Measurements from ENCODE around the gene PDE1C. TPM values are rescaled to one million over a fixed set of nuclear protein-coding genes. Genes with fewer than 3 reads are reported as not detected.

The PDE1C gene
- total and polyA plus RNA-seq, 2 experiments from 2014 or later: 23.5 to 33.8 TPM

GRCh38 chr7:31958226-31958625, 112.0 kb downstream of the PDE1C start:
- H3K27me3 ChIP-seq (replicated peaks; ENCODE audit: insufficient read depth): no peaks in the 10 kb centered on the region
- no peak overlapping the region for H2AFZ ChIP-seq
- no peaks in the 10 kb centered on the region for H4K20me1 ChIP-seq (ENCODE audit: insufficient read depth)
- 3 to 11% methylated on average over 2 of the region's 2 CpGs for WGBS, 2 experiments (ENCODE audit: low coverage in 1 of 2, low lambda C conversion rate in 2 of 2, missing lambda C conversion rate in 2 of 2)
- H3K4me2 ChIP-seq (ENCODE audit: unreplicated experiment): peak overlapping the region; percentile 49
- in situ Hi-C loops (cut with MboI): no loop called here
- H3K79me2 ChIP-seq (ENCODE audit: insufficient read depth): peaks cover 26% of the 10 kb centered on the region
- no peak for TF ChIP-seq EZH2phosphoT487 (IDR thresholded peaks at IDR 0.05; ENCODE audit: insufficient read depth, low read depth)
- no peak for TF ChIP-seq EZH2 (IDR thresholded peaks at IDR 0.05; ENCODE audit: insufficient read depth, poor library complexity, severe bottlenecking)
- peak overlapping the region; percentile 62 for H3K27ac ChIP-seq
- no peak overlapping the region for H3K4me3 ChIP-seq
- peak overlapping the region; percentile 12 for H3K9ac ChIP-seq
- peaks cover 26% of the 10 kb centered on the region; the same call in 1 of the 2 replicates for H3F3A ChIP-seq (ENCODE audit: insufficient read depth)
- H3K9me3 ChIP-seq (ENCODE audit: low read depth): no peaks in the 10 kb centered on the region
- no peaks in the 10 kb centered on the region for H3K9me2 ChIP-seq (ENCODE audit: insufficient read depth)
- DNase-seq: peak; percentile 68
- H3K4me1 ChIP-seq (ENCODE audit: insufficient read depth): peaks cover 27% of the 10 kb centered on the region
- no peaks in the 10 kb centered on the region for H3K36me3 ChIP-seq (ENCODE audit: low read depth)

GRCh38 chr7:31957756-31958155, 112.5 kb downstream of the PDE1C start:
- TF ChIP-seq EZH2phosphoT487 (IDR thresholded peaks at IDR 0.05; ENCODE audit: insufficient read depth, low read depth) (no peak), EZH2 (IDR thresholded peaks at IDR 0.05; ENCODE audit: insufficient read depth, poor library complexity, severe bottlenecking) (no peak)
- H2AFZ ChIP-seq: no peak overlapping the region
- peak overlapping the region; percentile 22; the same call in 1 of the 2 replicates for H3K4me3 ChIP-seq
- peak overlapping the region; percentile 62 for H3K27ac ChIP-seq
- H3K9ac ChIP-seq: peak overlapping the region; percentile 12
- H3K9me2 ChIP-seq (ENCODE audit: insufficient read depth): no peaks in the 10 kb centered on the region
- no peaks in the 10 kb centered on the region for H3K36me3 ChIP-seq (ENCODE audit: low read depth)
- H4K20me1 ChIP-seq (ENCODE audit: insufficient read depth): no peaks in the 10 kb centered on the region
- no peaks in the 10 kb centered on the region for H3K9me3 ChIP-seq (ENCODE audit: low read depth)
- DNase-seq: peak; percentile 44
- WGBS, 2 experiments (ENCODE audit: low coverage in 1 of 2, low lambda C conversion rate in 2 of 2, missing lambda C conversion rate in 2 of 2): 14 to 19% methylated on average over 2 of the region's 2 CpGs
- H3K27me3 ChIP-seq (replicated peaks; ENCODE audit: insufficient read depth): no peaks in the 10 kb centered on the region
- in situ Hi-C loops (cut with MboI): no loop called here
- peak overlapping the region; percentile 49 for H3K4me2 ChIP-seq (ENCODE audit: unreplicated experiment)
- H3F3A ChIP-seq (ENCODE audit: insufficient read depth): peaks cover 26% of the 10 kb centered on the region; the same call in 1 of the 2 replicates
- H3K79me2 ChIP-seq (ENCODE audit: insufficient read depth): peaks cover 24% of the 10 kb centered on the region; the same call in 1 of the 2 replicates
- peaks cover 27% of the 10 kb centered on the region for H3K4me1 ChIP-seq (ENCODE audit: insufficient read depth)

GRCh38 chr7:31957090-31957720, 113.0 kb downstream of the PDE1C start:
- no peak for TF ChIP-seq EZH2 (IDR thresholded peaks at IDR 0.05; ENCODE audit: insufficient read depth, poor library complexity, severe bottlenecking)
- no peak for TF ChIP-seq EZH2phosphoT487 (IDR thresholded peaks at IDR 0.05; ENCODE audit: insufficient read depth, low read depth)
- Histone ChIP-seq H3K4me2 (ENCODE audit: unreplicated experiment) (peak overlapping the region; percentile 49), H3K36me3 (ENCODE audit: low read depth) (no peaks in the 10 kb centered on the region), H3K9me3 (ENCODE audit: low read depth) (no peaks in the 10 kb centered on the region), H3K9ac (peak overlapping the region; percentile 12; the same call in 1 of the 2 replicates), H4K20me1 (ENCODE audit: insufficient read depth) (no peaks in the 10 kb centered on the region), H3K27ac (peak overlapping the region; percentile 62), H3F3A (ENCODE audit: insufficient read depth) (peaks cover 26% of the 10 kb centered on the region; the same call in 1 of the 2 replicates), H3K79me2 (ENCODE audit: insufficient read depth) (peaks cover 25% of the 10 kb centered on the region; the same call in 1 of the 2 replicates), H3K27me3 (replicated peaks; ENCODE audit: insufficient read depth) (no peaks in the 10 kb centered on the region), H3K4me1 (ENCODE audit: insufficient read depth) (peaks cover 27% of the 10 kb centered on the region), H3K9me2 (ENCODE audit: insufficient read depth) (no peaks in the 10 kb centered on the region), H3K4me3 (peak overlapping the region; percentile 22; the same call in 1 of the 2 replicates), H2AFZ (no peak overlapping the region)
- peak; percentile 69 for DNase-seq
- 21 to 27% methylated on average over 2 of the region's 2 CpGs for WGBS, 2 experiments (ENCODE audit: low coverage in 1 of 2, low lambda C conversion rate in 2 of 2, missing lambda C conversion rate in 2 of 2)
- in situ Hi-C loops (cut with MboI): no loop called here

DNA sequence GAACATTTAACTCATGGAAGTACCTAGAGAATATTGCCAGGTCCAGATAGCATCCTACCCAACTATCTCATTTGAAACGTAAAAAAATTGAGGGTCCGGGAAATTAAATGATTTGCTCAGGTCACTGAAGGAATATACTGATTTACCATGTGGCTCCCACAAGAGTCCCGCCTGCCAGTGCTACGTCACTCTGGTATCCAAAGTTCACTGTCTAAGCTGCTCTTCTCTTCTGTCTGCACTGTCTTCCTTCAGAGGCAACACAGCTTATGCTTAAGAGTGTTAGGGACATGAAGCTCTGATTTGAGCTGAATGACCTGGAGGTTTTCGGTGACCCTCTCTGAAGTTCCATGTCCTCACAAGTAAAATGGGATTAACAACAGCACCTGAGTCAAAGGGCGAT, 114.6 kb downstream of the PDE1C start:
- 44 to 47% methylated on average over 6 of the region's 6 CpGs for WGBS, 2 experiments (ENCODE audit: low coverage in 1 of 2, low lambda C conversion rate in 2 of 2, missing lambda C conversion rate in 2 of 2)

More for the DNA sequence above, 114.6 kb downstream of the PDE1C start:
- no peaks in the 10 kb centered on the region for H3K36me3 ChIP-seq (ENCODE audit: low read depth)
- no peak for DNase-seq
- no peak overlapping the region for H3K4me2 ChIP-seq (ENCODE audit: unreplicated experiment)
- no peaks in the 10 kb centered on the region for H3K9me3 ChIP-seq (ENCODE audit: low read depth)
- no peak overlapping the region for H3K4me3 ChIP-seq
- H3K9ac ChIP-seq: no peak overlapping the region
- H3K27me3 ChIP-seq (replicated peaks; ENCODE audit: insufficient read depth): no peaks in the 10 kb centered on the region
- H3K79me2 ChIP-seq (ENCODE audit: insufficient read depth): peaks cover 26% of the 10 kb centered on the region; the same call in 1 of the 2 replicates
- H4K20me1 ChIP-seq (ENCODE audit: insufficient read depth): no peaks in the 10 kb centered on the region
- peaks cover 37% of the 10 kb centered on the region for H3K4me1 ChIP-seq (ENCODE audit: insufficient read depth)
- TF ChIP-seq EZH2 (IDR thresholded peaks at IDR 0.05; ENCODE audit: insufficient read depth, poor library complexity, severe bottlenecking) (no peak), EZH2phosphoT487 (IDR thresholded peaks at IDR 0.05; ENCODE audit: insufficient read depth, low read depth) (no peak)
- peak overlapping the region; percentile 62 for H3K27ac ChIP-seq
- no peaks in the 10 kb centered on the region for H3K9me2 ChIP-seq (ENCODE audit: insufficient read depth)
- peaks cover 26% of the 10 kb centered on the region; the same call in 1 of the 2 replicates for H3F3A ChIP-seq (ENCODE audit: insufficient read depth)
- in situ Hi-C loops (cut with MboI): no loop called here
- no peak overlapping the region for H2AFZ ChIP-seq

Measured in GM23248 (cell line).